Measurements from ENCODE around the gene SWSAP1. TPM values are rescaled to one million over a fixed set of nuclear protein-coding genes. Genes with fewer than 3 reads are reported as not detected.

SWSAP1 gene
- polyA plus RNA-seq, 1 of the 3 experiments (the other 2 are of a cell fraction): 2.8 TPM

GRCh38 chr19:11338569-11339253 is 35.8 kb upstream of the SWSAP1 start:
- ChIA-PET POLR2A (interaction anchor here (0.5 to 4.2 kb wide), 5 partner anchors 12 to 1444 kb away, joined by 3 to 17 read pairs (median 4); no protein-coding TSS in a partner anchor), CTCF (interaction anchor here (0.9 to 2.8 kb wide), 8 partner anchors 13 to 144 kb away, joined by 3 to 16 read pairs (median 4); partner anchors contain the start of genes ANGPTL8, EPOR and ODAD3)
- 30% methylated on average over 15 of the region's 21 CpGs for WGBS (ENCODE audit: low lambda C conversion rate)
- H3K79me2 ChIP-seq (ENCODE audit: insufficient read depth): no peaks in the 10 kb centered on the region
- no peaks in the 10 kb centered on the region for H3K27me3 ChIP-seq (ENCODE audit: insufficient read depth)
- H2AFZ ChIP-seq (ENCODE audit: low read depth): peak overlapping the region; percentile 97; the same call in 1 of the 2 replicates
- H3K4me2 ChIP-seq: peak overlapping the region; percentile 99
- H3K9ac ChIP-seq: peak overlapping the region; percentile 78
- H3K9me3 ChIP-seq: no peaks in the 10 kb centered on the region
- peaks cover 0 to 13% of the 10 kb centered on the region in 2 experiments; a peak in 1 of 4 replicates for H3K4me1 ChIP-seq (ENCODE audit: control insufficient read depth in 1 of 2, insufficient read depth in 2 of 2, low read depth in 1 of 2, low read length in 1 of 2)
- TF ChIP-seq SIN3A (IDR thresholded peaks at IDR 0.05; ENCODE audit: borderline replicate concordance, low read depth, low read length): no peak
- TF ChIP-seq ELF1 (IDR thresholded peaks at IDR 0.05): no peak
- no peak for TF ChIP-seq MXI1 (IDR thresholded peaks at IDR 0.05; ENCODE audit: low read depth, low read length)
- no peak for TF ChIP-seq FOSL2 (IDR thresholded peaks at IDR 0.05; ENCODE audit: borderline replicate concordance, low read depth)
- TF ChIP-seq TEAD4 (IDR thresholded peaks at IDR 0.05; ENCODE audit: borderline replicate concordance, insufficient read depth): no peak
- TF ChIP-seq RCOR1 (IDR thresholded peaks at IDR 0.05; ENCODE audit: low read length): no peak
- TF ChIP-seq MEF2A (IDR thresholded peaks at IDR 0.05; ENCODE audit: borderline replicate concordance, low read depth): no peak
- TF ChIP-seq USF2 (IDR thresholded peaks at IDR 0.05; ENCODE audit: borderline replicate concordance, low read depth, low read length): no peak
- no peak for TF ChIP-seq SMC3 (IDR thresholded peaks at IDR 0.05; ENCODE audit: low read depth, low read length)
- TF ChIP-seq NFIC (IDR thresholded peaks at IDR 0.05; ENCODE audit: borderline replicate concordance): no peak
- TF ChIP-seq GATA2 (CRISPR knock-in tag; IDR thresholded peaks at IDR 0.05): no peak
- TF ChIP-seq YY1 (IDR thresholded peaks at IDR 0.05; ENCODE audit: low read depth): no peak
- no peak for TF ChIP-seq CHD2 (IDR thresholded peaks at IDR 0.05; ENCODE audit: low read length, partially characterized antibody)
- TF ChIP-seq EP300 (IDR thresholded peaks at IDR 0.05; ENCODE audit: borderline replicate concordance in 1 of 2, low read depth in 1 of 2, low read length in 1 of 2): no peak
- no peak for TF ChIP-seq TCF12 (IDR thresholded peaks at IDR 0.05)
- TF ChIP-seq IRF3 (IDR thresholded peaks at IDR 0.05; ENCODE audit: low read depth, low read length): no peak
- no peak for TF ChIP-seq CTCF (IDR thresholded peaks at IDR 0.05)
- no peak for TF ChIP-seq FOXM1 (IDR thresholded peaks at IDR 0.05; ENCODE audit: low read depth)
- H4K20me1 ChIP-seq (ENCODE audit: insufficient read depth): peaks cover 2% of the 10 kb centered on the region; the same call in 1 of the 2 replicates
- DNase-seq: peak; percentile 9
- H3K9me2 ChIP-seq: no peaks in the 10 kb centered on the region
- H3K4me3 ChIP-seq (ENCODE audit: low read depth in 2 of 2, low read length in 1 of 2): peak overlapping the region; percentile 66 to 88
- peak overlapping the region in 1 of 2 experiments; percentile 66; a peak in 1 of 4 replicates for H3K27ac ChIP-seq (ENCODE audit: low read depth in 2 of 2, low read length in 1 of 2)
- peaks cover 14% of the 10 kb centered on the region in 2 experiments for H3K36me3 ChIP-seq (replicated peaks in 1 of 2; ENCODE audit: control insufficient read depth in 1 of 2, insufficient read depth in 2 of 2, low read length in 1 of 2)
- H3F3A ChIP-seq (replicated peaks; ENCODE audit: insufficient read depth): peaks cover under 1% of the 10 kb centered on the region
